Activated T-helper 17 cell treated with anti-CD3 and anti-CD28 coated beads, Interleukin-2, amount 50 U/mL, for 72 hours (primary cell): ENCODE data around the gene SSX4B. TPM values are rescaled to one million over a fixed set of nuclear protein-coding genes. Genes with fewer than 3 reads are reported as not detected.
A peak's percentile ranks its signal among the peaks of the same experiment; 100 is the strongest.
"Not testable (repeated sequence)": the region's sequence is repeated elsewhere in the genome, so short reads cannot be mapped to it uniquely, and the experiment has no call there.

Experiments used
- ATAC-seq: fragments of 150-1000 bp; cut with Tn5 transposase; replicated peaks from 2 replicates; pipeline ENCODE4 v1.10.0; 2021; ENCODE audit warnings: mild to moderate bottlenecking, moderate library complexity
- H3K27ac Mint-ChIP-seq: one replicate; pipeline ENCODE4 v1.8.0; 2022; ENCODE audit warnings: mixed read lengths
- H3K27me3 Mint-ChIP-seq: one replicate; pipeline ENCODE4 v1.8.0; 2022; ENCODE audit warnings: mixed read lengths
- H3K36me3 Mint-ChIP-seq: one replicate; pipeline ENCODE4 v1.8.0; 2022; ENCODE audit warnings: low read depth, mild to moderate bottlenecking, mixed read lengths
- H3K4me1 Mint-ChIP-seq: one replicate; pipeline ENCODE4 v1.8.0; 2022; ENCODE audit warnings: mixed read lengths
- H3K4me3 Mint-ChIP-seq: one replicate; pipeline ENCODE4 v1.8.0; 2022; ENCODE audit warnings: mild to moderate bottlenecking, mixed read lengths
- H3K9me3 Mint-ChIP-seq: one replicate; pipeline ENCODE4 v1.8.0; 2022; ENCODE audit warnings: mixed read lengths
- total RNA-seq, 2 donors: library from RNA; stranded (reverse); gene quantifications; one replicate each; pipeline ENCODE4 v1.2.3, GENCODE V29; 2022

SSX4B gene, protein sequence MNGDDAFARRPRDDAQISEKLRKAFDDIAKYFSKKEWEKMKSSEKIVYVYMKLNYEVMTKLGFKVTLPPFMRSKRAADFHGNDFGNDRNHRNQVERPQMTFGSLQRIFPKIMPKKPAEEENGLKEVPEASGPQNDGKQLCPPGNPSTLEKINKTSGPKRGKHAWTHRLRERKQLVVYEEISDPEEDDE
- not detected for total RNA-seq

DNA sequence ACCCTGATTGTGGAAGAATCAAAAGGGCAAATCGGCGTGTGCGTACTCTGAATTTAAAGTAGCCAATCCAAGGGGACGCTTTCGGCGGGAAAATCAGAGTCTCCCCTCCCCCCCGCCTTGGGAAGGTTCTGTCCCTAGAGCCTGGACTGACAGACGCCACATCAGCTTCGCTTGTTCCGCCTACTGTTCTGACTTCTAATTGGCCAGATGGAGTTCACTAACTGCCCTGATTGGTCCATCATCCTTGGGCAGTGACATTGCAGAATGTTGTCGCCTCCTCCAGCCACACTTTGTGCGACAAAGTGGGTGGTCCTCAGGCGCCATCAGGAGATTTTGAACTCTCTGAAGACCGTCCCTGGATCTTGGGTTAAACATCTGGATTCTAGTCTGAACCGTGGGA is at the start of gene SSX4B:
Gene SSX4B, minus strand, starts transcription at position 101 of the 400 bp plus-strand sequence. CDS start 588 bp downstream, outside the sequence.
- H3K4me1 Mint-ChIP-seq, H3K36me3 Mint-ChIP-seq, H3K27me3 Mint-ChIP-seq, H3K4me3 Mint-ChIP-seq, H3K9me3 Mint-ChIP-seq, ATAC-seq, H3K27ac Mint-ChIP-seq: not testable (repeated sequence)

DNA sequence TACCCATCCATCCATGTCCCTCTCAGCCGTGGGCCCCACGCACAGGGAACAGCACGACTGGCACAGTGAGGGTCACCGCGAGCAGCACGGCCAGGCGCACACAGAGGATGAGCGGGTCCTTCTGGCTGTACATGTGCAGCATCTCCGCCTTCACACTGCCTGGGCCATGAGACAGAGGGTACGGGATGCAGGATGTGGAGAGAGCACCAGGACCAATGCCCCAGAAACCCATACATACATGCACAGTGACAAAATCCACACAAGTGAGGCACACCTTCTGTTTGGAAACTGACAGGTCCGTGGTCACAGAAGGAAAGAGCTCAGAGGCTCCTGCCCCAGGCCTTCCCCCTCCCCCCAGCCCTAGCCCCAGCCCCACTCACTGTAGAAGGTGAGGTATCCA is 48.8 kb upstream of the SSX4B start:
- H3K27me3 Mint-ChIP-seq: no peaks in the 10 kb centered on the region
- H3K9me3 Mint-ChIP-seq: no peaks in the 10 kb centered on the region
- H3K36me3 Mint-ChIP-seq: peaks cover 68% of the 10 kb centered on the region
- H3K4me3 Mint-ChIP-seq: no peak overlapping the region
- peak overlapping the region; percentile 48 for H3K27ac Mint-ChIP-seq
- ATAC-seq: no peak
- peaks cover 12% of the 10 kb centered on the region for H3K4me1 Mint-ChIP-seq

DNA sequence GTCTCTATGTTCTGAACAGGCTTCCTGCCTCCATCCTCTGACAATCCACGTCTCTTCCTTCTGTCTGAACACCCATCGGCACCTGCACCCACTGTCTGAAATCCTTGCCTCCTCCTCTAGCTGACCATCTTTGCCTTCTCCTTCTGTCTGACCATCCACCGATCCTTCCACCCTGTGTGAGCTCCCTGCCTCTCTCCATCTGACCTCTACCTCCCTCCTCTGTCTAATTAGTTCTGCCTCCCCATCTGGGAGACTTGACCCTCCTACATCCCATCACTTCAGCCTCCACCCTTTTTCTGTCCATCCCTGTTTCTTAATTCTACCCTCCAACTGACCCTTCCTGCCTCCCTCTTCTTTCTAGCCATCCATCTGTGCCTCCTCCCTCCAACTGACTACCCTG is 48.3 kb upstream of the SSX4B start:
- Mint-ChIP-seq H3K9me3 (no peaks in the 10 kb centered on the region), H3K27ac (peak overlapping the region; percentile 48), H3K4me1 (peaks cover 6% of the 10 kb centered on the region), H3K4me3 (no peak overlapping the region), H3K36me3 (peaks cover 62% of the 10 kb centered on the region), H3K27me3 (no peaks in the 10 kb centered on the region)
- no peak for ATAC-seq

DNA sequence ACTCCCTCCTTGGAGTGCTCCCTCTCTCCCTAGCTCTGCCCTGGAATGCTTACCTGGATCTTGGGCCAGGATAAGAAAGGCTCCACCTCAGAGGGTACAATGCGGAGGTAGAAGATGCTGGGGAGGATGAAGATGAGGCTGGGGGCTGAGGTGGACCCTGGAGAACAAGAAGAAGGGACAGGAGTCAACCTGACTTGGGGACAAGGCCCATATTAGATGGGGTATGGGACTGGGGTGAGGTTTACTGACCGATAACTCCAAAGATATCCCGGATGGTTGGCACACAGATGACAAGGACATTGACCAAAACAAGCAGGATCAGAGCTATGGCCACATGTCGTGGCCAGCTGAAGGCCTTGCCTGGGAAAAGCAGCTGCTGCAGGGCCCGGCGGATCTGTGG is 47.7 kb upstream of the SSX4B start:
- Mint-ChIP-seq H3K9me3 (no peaks in the 10 kb centered on the region), H3K27ac (peak overlapping the region; percentile 48), H3K36me3 (peaks cover 57% of the 10 kb centered on the region), H3K4me1 (peaks cover 5% of the 10 kb centered on the region), H3K27me3 (no peaks in the 10 kb centered on the region), H3K4me3 (no peak overlapping the region)
- ATAC-seq: no peak

DNA sequence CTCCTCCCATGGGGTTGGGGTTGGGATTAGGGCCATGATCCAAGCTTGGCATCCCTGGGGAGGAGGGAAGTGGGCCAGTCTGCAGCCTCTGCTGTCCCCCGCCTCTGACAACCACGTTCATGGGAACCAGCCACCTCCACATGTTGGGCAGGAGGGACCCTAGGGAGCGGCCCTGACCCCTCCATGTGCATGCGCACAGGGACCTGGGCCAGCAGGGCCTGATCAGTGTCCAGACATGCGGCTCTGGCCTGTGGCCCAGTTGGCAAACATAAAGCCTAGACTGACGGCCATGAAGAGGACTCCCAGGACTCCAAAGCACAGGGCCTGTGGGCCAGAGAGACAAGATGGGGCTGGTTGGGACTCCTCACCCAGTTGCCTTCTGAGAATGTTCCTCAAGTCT is 47.0 kb upstream of the SSX4B start:
- no peaks in the 10 kb centered on the region for H3K9me3 Mint-ChIP-seq
- no peaks in the 10 kb centered on the region for H3K4me1 Mint-ChIP-seq
- no peak overlapping the region for H3K4me3 Mint-ChIP-seq
- H3K36me3 Mint-ChIP-seq: peaks cover 49% of the 10 kb centered on the region
- H3K27me3 Mint-ChIP-seq: no peaks in the 10 kb centered on the region
- no peak overlapping the region for H3K27ac Mint-ChIP-seq
- ATAC-seq: no peak

DNA sequence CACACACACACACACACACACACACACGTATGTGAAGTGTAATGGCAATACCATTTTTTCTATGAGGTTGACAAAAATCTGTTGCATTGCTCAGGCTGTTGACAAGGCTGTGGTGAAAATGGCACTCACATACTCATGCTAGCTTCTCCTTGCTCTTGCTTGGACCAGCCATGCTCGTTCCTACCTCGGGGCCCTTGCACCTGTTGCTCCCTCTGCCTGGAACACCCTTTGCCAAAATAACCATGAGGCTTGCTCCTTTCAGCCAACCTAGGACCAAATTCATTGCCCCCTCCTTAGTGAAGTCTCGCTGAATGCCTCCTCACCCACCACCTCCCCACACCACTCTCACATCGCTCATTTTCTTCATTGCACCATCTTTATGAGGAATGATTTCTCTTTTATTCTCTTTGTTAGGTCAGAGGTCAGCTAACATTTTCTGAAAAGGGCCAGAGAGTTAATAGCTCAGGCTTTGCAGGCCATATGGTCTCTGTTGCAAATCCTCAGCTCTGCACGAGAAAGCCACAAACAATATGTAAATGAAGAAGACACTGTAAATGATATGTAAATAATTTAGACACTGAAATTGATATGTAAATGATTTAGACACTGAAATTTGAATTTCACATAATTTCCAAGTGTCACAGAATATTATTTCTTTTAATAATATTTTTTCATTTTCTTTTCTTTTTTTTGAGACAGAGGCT is 45.0 kb upstream of the SSX4B start:
- no peaks in the 10 kb centered on the region for H3K4me1 Mint-ChIP-seq
- H3K27me3 Mint-ChIP-seq: no peaks in the 10 kb centered on the region
- peaks cover 31% of the 10 kb centered on the region for H3K36me3 Mint-ChIP-seq
- ATAC-seq: no peak
- no peaks in the 10 kb centered on the region for H3K9me3 Mint-ChIP-seq
- H3K4me3 Mint-ChIP-seq: no peak overlapping the region
- H3K27ac Mint-ChIP-seq: no peak overlapping the region

DNA sequence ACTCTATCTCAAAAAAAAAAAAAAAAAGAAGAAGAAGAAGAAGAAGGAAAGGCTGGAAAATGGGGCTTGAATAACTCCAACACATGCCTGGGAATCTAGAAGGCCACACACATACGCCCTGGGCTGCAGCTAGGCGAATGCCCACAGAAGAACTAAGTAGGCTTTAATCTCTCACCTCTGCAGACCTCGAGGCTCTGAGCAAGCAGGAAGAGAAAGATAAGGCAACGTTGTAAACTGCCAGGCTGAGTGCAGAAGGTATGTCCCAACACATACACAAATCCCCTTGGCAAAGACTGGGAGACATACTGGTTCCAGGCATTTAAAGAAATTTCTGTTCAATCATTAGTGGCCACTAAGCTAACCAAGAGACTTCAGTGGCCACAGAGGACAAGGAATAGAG is 39.9 kb upstream of the SSX4B start:
- H3K4me3 Mint-ChIP-seq: no peak overlapping the region
- no peaks in the 10 kb centered on the region for H3K27me3 Mint-ChIP-seq
- ATAC-seq: no peak
- H3K4me1 Mint-ChIP-seq: no peaks in the 10 kb centered on the region
- no peaks in the 10 kb centered on the region for H3K9me3 Mint-ChIP-seq
- no peaks in the 10 kb centered on the region for H3K36me3 Mint-ChIP-seq
- H3K27ac Mint-ChIP-seq: no peak overlapping the region

DNA sequence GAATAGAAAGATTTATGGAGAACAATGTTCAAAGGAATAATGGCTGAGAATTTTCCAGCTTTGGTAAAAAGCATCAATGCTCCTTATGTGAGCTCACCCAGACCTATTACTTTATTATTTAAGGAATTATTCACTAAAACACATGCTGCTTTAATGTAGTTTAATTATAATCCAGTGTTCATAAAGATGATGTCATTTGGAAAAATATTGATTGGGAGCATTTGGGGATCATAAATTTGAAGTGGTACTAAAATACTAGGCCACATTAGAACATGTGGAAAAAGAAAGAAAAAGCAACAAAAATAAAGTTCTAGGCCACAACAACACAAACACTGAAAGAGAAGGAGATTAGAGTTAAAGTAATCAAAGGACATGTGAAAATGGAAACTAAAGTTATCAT is 38.3 kb upstream of the SSX4B start:
- no peaks in the 10 kb centered on the region for H3K9me3 Mint-ChIP-seq
- H3K27ac Mint-ChIP-seq: no peak overlapping the region
- no peak for ATAC-seq
- no peaks in the 10 kb centered on the region for H3K4me1 Mint-ChIP-seq
- H3K27me3 Mint-ChIP-seq: no peaks in the 10 kb centered on the region
- H3K4me3 Mint-ChIP-seq: no peak overlapping the region
- H3K36me3 Mint-ChIP-seq: no peaks in the 10 kb centered on the region

DNA sequence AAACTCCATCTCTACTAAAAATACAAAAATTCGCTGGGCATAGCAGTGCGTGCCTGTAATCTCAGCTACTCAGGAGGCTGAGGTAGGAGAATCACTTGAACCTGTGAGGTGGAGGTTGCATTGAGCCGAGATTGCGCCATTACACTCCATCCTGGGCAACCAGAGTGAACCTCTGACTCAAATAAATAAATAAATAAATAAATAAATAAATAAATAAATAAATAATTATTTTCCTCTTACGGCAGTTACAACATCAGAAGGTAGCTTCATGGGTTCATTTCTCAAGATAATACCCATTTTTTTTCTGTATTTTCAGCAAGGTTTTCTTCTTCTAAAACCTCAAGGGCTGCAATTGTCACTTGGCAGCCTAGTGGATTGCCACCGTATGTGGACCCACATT is 35.4 kb upstream of the SSX4B start:
- not testable (repeated sequence) for H3K27me3 Mint-ChIP-seq

DNA sequence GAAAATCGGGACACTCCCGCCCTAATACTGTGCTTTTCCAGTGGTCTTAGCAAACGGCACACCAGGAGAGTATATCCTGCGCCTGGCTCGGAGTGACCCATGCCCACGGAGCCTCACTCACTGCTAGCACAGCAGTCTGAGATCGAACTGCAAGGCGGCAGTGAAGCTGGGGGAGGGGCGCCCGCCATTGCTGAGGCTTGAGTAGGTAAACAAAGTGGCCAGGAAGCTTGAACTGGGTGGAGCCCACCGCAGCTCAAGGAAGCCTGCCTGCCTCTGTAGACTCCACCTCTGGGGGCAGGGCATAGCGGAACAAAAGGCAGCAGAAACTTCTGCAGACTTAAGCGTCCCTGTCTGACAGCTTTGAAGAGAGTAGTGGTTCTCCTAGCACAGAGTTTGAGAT is 22.0 kb upstream of the SSX4B start:
- H3K36me3 Mint-ChIP-seq, H3K9me3 Mint-ChIP-seq, H3K4me1 Mint-ChIP-seq, H3K27ac Mint-ChIP-seq, ATAC-seq, H3K27me3 Mint-ChIP-seq: not testable (repeated sequence)
- peak overlapping the region; percentile 6 for H3K4me3 Mint-ChIP-seq

More for the DNA sequence above, 35.4 kb upstream of the SSX4B start:
- not testable (repeated sequence) for H3K36me3 Mint-ChIP-seq, ATAC-seq, H3K4me3 Mint-ChIP-seq, H3K27ac Mint-ChIP-seq, H3K4me1 Mint-ChIP-seq, H3K9me3 Mint-ChIP-seq

DNA sequence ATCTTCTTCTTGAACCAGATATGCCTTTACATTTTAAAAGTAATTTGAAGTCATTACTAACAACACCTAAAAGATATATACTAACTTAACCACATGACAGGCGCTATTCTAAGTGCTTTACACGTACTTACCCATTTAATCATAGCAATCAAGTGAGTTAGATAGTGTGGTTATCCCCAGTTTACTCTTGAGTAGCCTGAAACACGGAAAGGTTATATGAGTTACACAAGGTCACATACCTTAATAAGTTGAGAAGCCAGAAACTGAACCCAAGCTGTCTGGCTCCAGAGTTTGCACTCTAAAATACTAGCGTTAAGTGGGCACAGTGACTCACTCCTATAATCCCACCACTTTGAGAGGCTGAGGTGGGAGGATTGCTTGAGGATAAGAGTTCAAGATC is 18.4 kb upstream of the SSX4B start:
- H3K9me3 Mint-ChIP-seq, H3K4me1 Mint-ChIP-seq, ATAC-seq, H3K27me3 Mint-ChIP-seq, H3K27ac Mint-ChIP-seq, H3K4me3 Mint-ChIP-seq, H3K36me3 Mint-ChIP-seq: not testable (repeated sequence)

DNA sequence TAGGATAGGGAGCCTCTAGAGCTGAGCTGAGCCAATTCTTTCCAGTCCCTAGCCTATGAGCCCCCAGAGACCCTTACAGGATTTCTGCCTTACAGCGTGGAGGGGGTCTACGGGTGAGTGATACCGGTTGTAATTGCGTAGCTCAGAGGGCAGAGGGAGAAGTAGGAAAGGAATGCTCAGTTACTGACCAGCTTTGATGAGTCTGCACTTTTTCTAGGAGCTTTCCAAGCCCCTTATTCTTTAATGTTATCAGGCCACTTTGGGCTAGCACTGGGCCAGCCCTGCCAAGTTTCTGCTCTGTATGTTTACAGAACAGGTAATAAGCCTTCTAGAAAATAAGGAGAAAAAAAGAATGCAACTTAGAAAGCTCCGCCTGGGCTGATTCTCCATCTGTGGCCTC is 17.8 kb upstream of the SSX4B start:
- H3K9me3 Mint-ChIP-seq, H3K36me3 Mint-ChIP-seq, H3K27me3 Mint-ChIP-seq, ATAC-seq, H3K4me3 Mint-ChIP-seq, H3K4me1 Mint-ChIP-seq, H3K27ac Mint-ChIP-seq: not testable (repeated sequence)

DNA sequence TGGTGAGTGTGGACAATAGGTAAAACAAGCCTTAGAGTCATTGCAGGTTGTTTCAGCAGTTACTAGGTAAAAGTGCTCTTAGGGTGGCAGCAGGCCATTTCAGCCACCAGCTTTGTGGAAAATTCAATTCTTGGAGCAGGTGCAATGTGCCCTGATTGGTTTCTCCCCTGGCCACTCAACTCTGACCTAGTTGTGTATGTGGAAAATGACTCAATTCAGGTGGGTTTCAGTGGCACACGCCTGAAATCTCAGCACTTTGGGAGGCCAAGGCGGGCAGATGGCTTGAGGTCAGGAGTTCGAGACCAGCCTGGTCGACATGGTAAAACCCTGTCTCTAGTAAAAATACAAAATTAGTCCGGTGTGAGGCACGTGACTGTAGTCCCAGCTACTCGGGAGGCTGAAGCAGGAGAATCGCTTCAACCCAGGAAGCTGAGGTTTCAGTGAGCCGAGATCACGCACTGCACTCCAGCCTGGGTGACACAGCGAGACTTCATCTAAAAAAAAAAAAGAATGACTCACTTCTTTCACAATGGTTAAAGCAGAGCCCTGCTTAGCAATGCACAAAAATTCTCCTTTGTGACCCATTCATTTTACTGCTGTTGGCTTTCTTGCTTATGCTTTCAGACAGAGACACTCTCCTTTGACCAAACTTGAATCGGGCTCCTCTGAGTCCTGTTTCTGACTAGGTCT is 15.4 kb upstream of the SSX4B start:
- H3K36me3 Mint-ChIP-seq, H3K4me1 Mint-ChIP-seq, H3K9me3 Mint-ChIP-seq, H3K27me3 Mint-ChIP-seq, H3K4me3 Mint-ChIP-seq, H3K27ac Mint-ChIP-seq: not testable (repeated sequence)
- ATAC-seq: peak; percentile 99

DNA sequence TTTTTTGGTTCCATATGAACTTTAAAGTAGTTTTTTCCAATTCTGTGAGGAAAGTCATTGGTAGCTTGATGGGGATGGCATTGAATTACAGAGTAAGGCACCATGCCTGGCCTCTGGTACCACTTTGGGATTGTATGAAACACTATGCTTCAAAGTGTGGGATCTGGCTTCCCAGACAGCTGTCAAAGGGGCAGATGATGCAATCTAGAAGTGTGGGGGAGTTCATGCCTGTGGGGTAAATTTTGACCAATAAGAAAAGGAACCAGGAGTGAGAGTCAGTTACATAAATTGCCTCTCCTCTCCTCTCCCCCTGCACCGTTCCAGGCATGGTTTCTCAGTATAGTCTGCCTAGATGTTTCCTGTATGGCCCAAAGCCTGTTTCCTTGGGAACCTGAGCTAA is 13.9 kb downstream of the SSX4B start:
- H3K27ac Mint-ChIP-seq, H3K9me3 Mint-ChIP-seq, H3K4me1 Mint-ChIP-seq, H3K27me3 Mint-ChIP-seq, ATAC-seq, H3K36me3 Mint-ChIP-seq, H3K4me3 Mint-ChIP-seq: not testable (repeated sequence)

DNA sequence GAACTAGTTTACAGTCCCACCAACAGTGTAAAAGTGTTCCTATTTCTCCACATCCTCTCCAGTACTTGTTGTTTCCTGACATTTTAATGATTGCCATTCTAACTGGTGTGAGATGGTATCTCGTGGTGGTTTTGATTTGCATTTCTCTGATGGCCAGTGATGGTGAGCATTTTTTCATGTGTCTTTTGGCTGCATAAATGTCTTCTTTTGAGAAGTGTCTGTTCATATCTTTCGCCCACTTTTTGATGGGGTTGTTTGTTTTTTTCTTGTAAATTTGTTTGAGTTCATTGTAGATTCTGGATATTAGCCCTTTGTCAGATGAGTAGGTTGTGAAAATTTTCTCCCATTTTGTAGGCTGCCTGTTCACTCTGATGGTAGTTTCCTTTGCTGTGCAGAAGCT is 14.8 kb downstream of the SSX4B start:
- H3K4me1 Mint-ChIP-seq, H3K36me3 Mint-ChIP-seq, H3K4me3 Mint-ChIP-seq, H3K9me3 Mint-ChIP-seq, H3K27ac Mint-ChIP-seq, ATAC-seq, H3K27me3 Mint-ChIP-seq: not testable (repeated sequence)
